SK-N-SH treated with all-trans-retinoic acid at 6 μM for 48 hours (cell line): ENCODE data around the gene TDO2.

ENCODE experiments used
- ARNTL ChIP-seq: fragments of 450-650 bp; formaldehyde crosslinking; IDR thresholded peaks from 2 replicates; pipeline ENCODE4 v1.5.0; 2020; ENCODE audit warnings: low read depth, mild to moderate bottlenecking, moderate library complexity, borderline replicate concordance
- GLIS3 ChIP-seq: fragments of 250-450 bp; sonication (Bioruptor Pico); IDR thresholded peaks from 2 replicates; pipeline ENCODE4 v1.5.0; 2020; ENCODE audit warnings: mild to moderate bottlenecking, moderate library complexity
- PATZ1 ChIP-seq: fragments of 250-450 bp; sonication (Bioruptor Pico); IDR thresholded peaks from 2 replicates; pipeline ENCODE4 v1.8.0; 2020; ENCODE audit warnings: mild to moderate bottlenecking, moderate library complexity, borderline replicate concordance
- PPARA ChIP-seq: fragments of 250-450 bp; sonication (Bioruptor Pico); IDR thresholded peaks from 2 replicates; pipeline ENCODE4 v1.5.0; 2020; ENCODE audit warnings: mild to moderate bottlenecking, borderline replicate concordance
- RARB ChIP-seq: fragments of 250-450 bp; sonication (Bioruptor Pico); IDR thresholded peaks from 2 replicates; pipeline ENCODE4 v1.8.0; 2021; ENCODE audit warnings: mild to moderate bottlenecking, moderate library complexity
- SNAI2 ChIP-seq: fragments of 250-450 bp; sonication (Bioruptor Pico); IDR thresholded peaks from 2 replicates; pipeline ENCODE4 v1.5.0; 2020; ENCODE audit warnings: mild to moderate bottlenecking, moderate library complexity
- TCF4 ChIP-seq: fragments of 250-450 bp; sonication (Bioruptor Pico); IDR thresholded peaks from 2 replicates; pipeline ENCODE4 v1.8.0; 2021; ENCODE audit warnings: mild to moderate bottlenecking, moderate library complexity, borderline replicate concordance
- TOX ChIP-seq: fragments of 250-450 bp; sonication (Bioruptor Pico); IDR thresholded peaks from 2 replicates; pipeline ENCODE4 v1.8.0; 2021; ENCODE audit warnings: mild to moderate bottlenecking, moderate library complexity, borderline replicate concordance
- TSHZ2 ChIP-seq: fragments of 250-450 bp; sonication (Bioruptor Pico); IDR thresholded peaks from 2 replicates; pipeline ENCODE4 v1.5.0; 2020; ENCODE audit warnings: mild to moderate bottlenecking, moderate library complexity
- ZC3H10 ChIP-seq: fragments of 250-450 bp; sonication (Bioruptor Pico); IDR thresholded peaks from 2 replicates; pipeline ENCODE4 v1.5.1; 2021; ENCODE audit warnings: mild to moderate bottlenecking, moderate library complexity
- ZFP3 ChIP-seq: fragments of 250-450 bp; sonication (Bioruptor Pico); IDR thresholded peaks from 2 replicates; pipeline ENCODE4 v1.5.0; 2020; ENCODE audit warnings: mild to moderate bottlenecking, moderate library complexity
- ZNF565 ChIP-seq: fragments of 450-650 bp; formaldehyde crosslinking; conservative IDR thresholded peaks from 2 replicates; pipeline ENCODE4 v1.5.0; 2020; ENCODE audit warnings: low read depth, mild to moderate bottlenecking, moderate library complexity
- TF ChIP-seq, protein P1 (sequence below): fragments of 250-450 bp; sonication (Bioruptor Pico); IDR thresholded peaks from 2 replicates; pipeline ENCODE4 v1.5.1; 2020; ENCODE audit warnings: low read depth, mild to moderate bottlenecking, moderate library complexity

DNA sequence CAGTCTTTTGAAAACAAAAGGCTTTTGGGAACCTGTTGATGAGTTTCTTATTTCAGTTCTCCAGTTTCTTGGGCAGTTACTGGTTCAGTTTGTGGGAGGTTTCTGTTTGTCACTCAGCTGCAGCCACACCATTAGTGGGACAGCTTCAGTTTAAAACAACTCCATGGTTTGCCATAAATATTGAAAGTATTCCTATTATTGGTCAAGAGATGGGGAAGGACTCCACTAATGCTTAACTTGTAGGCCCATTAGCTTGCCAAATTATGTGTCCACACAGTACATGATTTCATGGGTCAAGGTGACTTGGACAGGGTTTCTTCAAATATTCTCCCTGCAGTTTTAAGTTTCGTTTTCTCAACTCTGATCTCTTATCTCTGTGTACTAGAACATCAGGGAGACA, 21.9 kb upstream of the TDO2 start:
- no peak for TF ChIP-seq ZNF565
- no peak for TF ChIP-seq ZFP3 (CRISPR knock-in tag)
- no peak for TF ChIP-seq TSHZ2 (CRISPR knock-in tag)
- no peak for TF ChIP-seq PATZ1
- TF ChIP-seq SNAI2 (CRISPR knock-in tag) = no peak
- no peak for TF ChIP-seq RARB (CRISPR knock-in tag)
- no peak for TF ChIP-seq TOX (CRISPR knock-in tag)
- TF ChIP-seq PPARA = no peak
- TF ChIP-seq ZC3H10 (CRISPR knock-in tag) = no peak
- no peak for TF ChIP-seq ARNTL (CRISPR knock-in tag)
- TF ChIP-seq GLIS3 (CRISPR knock-in tag) = no peak
- no peak for TF ChIP-seq TCF4 (CRISPR knock-in tag)
- TF ChIP-seq, protein P1, sequence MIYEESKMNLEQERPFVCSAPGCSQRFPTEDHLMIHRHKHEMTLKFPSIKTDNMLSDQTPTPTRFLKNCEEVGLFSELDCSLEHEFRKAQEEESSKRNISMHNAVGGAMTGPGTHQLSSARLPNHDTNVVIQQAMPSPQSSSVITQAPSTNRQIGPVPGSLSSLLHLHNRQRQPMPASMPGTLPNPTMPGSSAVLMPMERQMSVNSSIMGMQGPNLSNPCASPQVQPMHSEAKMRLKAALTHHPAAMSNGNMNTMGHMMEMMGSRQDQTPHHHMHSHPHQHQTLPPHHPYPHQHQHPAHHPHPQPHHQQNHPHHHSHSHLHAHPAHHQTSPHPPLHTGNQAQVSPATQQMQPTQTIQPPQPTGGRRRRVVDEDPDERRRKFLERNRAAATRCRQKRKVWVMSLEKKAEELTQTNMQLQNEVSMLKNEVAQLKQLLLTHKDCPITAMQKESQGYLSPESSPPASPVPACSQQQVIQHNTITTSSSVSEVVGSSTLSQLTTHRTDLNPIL (CRISPR knock-in tag) = no peak
